Measurements from ENCODE around the gene NUDT3. TPM values are rescaled to one million over a fixed set of nuclear protein-coding genes. Genes with fewer than 3 reads are reported as not detected.

NUDT3 gene
- total and polyA plus RNA-seq, 9 of the 15 experiments (the other 6 are each of a cell fraction or from before 2014, with no cell fraction given) = 5.4 to 81.2 (median 56.4) TPM

DNA sequence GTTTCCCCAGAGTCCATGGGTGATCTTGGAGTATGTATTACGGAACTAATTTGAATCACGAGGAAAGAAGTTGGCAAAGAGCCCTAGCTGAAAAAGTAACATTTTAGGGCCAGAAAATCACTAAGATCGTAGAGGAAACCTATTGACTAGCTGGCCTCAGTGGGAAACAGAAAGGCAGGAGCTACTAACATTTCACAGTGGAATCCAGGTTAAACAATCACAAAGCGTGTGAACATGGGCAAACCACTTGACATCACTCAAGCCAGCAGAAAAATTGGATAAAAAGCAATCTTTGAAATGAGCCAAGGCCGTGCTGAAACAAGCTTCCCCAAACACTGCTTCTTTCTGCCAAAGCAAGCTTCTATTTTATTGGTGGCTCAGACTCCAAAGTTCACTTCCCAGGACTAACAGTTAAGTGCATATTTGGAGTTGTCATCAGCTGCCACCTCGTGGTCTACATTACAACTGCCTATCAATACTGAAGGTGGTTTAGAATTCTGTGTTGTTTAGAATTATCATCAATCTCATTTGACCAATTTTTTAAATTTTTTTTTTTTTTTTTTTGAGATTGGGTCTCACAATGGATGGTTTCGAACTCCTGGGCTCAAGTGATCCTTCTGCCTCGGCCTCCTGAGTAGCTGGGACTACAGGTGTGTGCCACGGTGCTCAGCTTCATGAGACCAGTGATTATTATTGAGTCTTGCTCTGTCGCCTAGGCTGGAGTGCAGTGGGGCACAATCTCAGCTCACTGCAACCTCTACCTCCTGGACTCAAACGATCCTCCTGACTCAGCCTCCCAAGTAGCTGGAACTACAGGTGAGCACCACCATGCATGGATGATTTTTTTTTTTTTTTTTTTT lies 22.8 kb upstream of the NUDT3 start (continued):
- TF ChIP-seq, protein P1, sequence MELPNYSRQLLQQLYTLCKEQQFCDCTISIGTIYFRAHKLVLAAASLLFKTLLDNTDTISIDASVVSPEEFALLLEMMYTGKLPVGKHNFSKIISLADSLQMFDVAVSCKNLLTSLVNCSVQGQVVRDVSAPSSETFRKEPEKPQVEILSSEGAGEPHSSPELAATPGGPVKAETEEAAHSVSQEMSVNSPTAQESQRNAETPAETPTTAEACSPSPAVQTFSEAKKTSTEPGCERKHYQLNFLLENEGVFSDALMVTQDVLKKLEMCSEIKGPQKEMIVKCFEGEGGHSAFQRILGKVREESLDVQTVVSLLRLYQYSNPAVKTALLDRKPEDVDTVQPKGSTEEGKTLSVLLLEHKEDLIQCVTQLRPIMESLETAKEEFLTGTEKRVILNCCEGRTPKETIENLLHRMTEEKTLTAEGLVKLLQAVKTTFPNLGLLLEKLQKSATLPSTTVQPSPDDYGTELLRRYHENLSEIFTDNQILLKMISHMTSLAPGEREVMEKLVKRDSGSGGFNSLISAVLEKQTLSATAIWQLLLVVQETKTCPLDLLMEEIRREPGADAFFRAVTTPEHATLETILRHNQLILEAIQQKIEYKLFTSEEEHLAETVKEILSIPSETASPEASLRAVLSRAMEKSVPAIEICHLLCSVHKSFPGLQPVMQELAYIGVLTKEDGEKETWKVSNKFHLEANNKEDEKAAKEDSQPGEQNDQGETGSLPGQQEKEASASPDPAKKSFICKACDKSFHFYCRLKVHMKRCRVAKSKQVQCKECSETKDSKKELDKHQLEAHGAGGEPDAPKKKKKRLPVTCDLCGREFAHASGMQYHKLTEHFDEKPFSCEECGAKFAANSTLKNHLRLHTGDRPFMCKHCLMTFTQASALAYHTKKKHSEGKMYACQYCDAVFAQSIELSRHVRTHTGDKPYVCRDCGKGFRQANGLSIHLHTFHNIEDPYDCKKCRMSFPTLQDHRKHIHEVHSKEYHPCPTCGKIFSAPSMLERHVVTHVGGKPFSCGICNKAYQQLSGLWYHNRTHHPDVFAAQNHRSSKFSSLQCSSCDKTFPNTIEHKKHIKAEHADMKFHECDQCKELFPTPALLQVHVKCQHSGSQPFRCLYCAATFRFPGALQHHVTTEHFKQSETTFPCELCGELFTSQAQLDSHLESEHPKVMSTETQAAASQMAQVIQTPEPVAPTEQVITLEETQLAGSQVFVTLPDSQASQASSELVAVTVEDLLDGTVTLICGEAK (IDR thresholded peaks at IDR 0.05) = no peak
- TF ChIP-seq, protein P1 (CRISPR knock-in tag; IDR thresholded peaks at IDR 0.05) = peak; percentile 30; the same call in 1 of the 2 replicates
- TF ChIP-seq NFATC3 (IDR thresholded peaks at IDR 0.05) (no peak), PCBP1 (IDR thresholded peaks at IDR 0.05; ENCODE audit: low read depth, low read length, poor library complexity, severe bottlenecking) (no peak), SRF (CRISPR knock-in tag; IDR thresholded peaks at IDR 0.05) (0 out of 4 replicates have a peak, but pooled peaks of 1 of the 2 experiments have one; percentile 29), POLR2B (IDR thresholded peaks at IDR 0.05; ENCODE audit: low read depth, partially characterized antibody) (no peak), FOXK2 (conservative IDR thresholded peaks at IDR 0.05 in 1 of 2, IDR thresholded peaks at IDR 0.05 in 1 of 2; ENCODE audit: low read depth in 2 of 2) (peak in 1 of 2 experiments; percentile 45; a peak in 1 of 4 replicates), NR4A1 (CRISPR knock-in tag; IDR thresholded peaks at IDR 0.05) (no peak), NR4A1 (tag; IDR thresholded peaks at IDR 0.05) (no peak), SMC3 (conservative IDR thresholded peaks at IDR 0.05; ENCODE audit: insufficient read depth, low read depth, low read length) (peak; percentile 72), ZNF780A (CRISPR knock-in tag; IDR thresholded peaks at IDR 0.05) (no peak), POU5F1 (IDR thresholded peaks at IDR 0.05; ENCODE audit: borderline replicate concordance, low read depth, low read length, partially characterized antibody) (peak; percentile 16), CREBBP (IDR thresholded peaks at IDR 0.05; ENCODE audit: low read depth, low read length) (no peak), ZNF384 (IDR thresholded peaks at IDR 0.05; ENCODE audit: low read depth, low read length) (peak; percentile 51; the same call in 1 of the 2 replicates), EP400 (IDR thresholded peaks at IDR 0.05) (peak; percentile 39), TAF1 (IDR thresholded peaks at IDR 0.05; ENCODE audit: control insufficient read depth, extremely low read depth, insufficient read depth, low read length, severe bottlenecking) (no peak)
- TF ChIP-seq, protein P2, sequence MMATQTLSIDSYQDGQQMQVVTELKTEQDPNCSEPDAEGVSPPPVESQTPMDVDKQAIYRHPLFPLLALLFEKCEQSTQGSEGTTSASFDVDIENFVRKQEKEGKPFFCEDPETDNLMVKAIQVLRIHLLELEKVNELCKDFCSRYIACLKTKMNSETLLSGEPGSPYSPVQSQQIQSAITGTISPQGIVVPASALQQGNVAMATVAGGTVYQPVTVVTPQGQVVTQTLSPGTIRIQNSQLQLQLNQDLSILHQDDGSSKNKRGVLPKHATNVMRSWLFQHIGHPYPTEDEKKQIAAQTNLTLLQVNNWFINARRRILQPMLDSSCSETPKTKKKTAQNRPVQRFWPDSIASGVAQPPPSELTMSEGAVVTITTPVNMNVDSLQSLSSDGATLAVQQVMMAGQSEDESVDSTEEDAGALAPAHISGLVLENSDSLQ (IDR thresholded peaks at IDR 0.05) = 0 out of 2 replicates have a peak, but pooled peaks have one; percentile 13
